Adrenal gland (tissue), 12 donors: Measurements from ENCODE around the gene SYNJ2. TPM values are rescaled to one million over a fixed set of nuclear protein-coding genes. Genes with fewer than 3 reads are reported as not detected.

Source experiments
- DNase-seq, 7 donors: peaks; one replicate each; pipeline ENCODE4 v3.0.0-alpha.2; 2019 to 2020
- H3K27ac ChIP-seq, 5 donors: fragments of 200-600 bp; sonication (generic) in 4 of 5; 1 replicate in 3 of 5; 2 replicates in 2 of 5; pipeline versions ENCODE4 v1.5.1 to v1.8.0; 2016 to 2020; ENCODE audit warnings: mild to moderate bottlenecking in 1 of 5
- H3K27me3 ChIP-seq: fragments of 200-600 bp; 2 replicates; pipeline ENCODE4 v1.8.0; 2021
- H3K36me3 ChIP-seq, 2 donors: fragments of 200-600 bp; replicated peaks in 1 of 2; 1 replicate in 1 of 2; 2 replicates in 1 of 2; pipeline versions ENCODE4 v1.5.1 to v1.8.0; 2018 to 2022
- H3K4me1 ChIP-seq, 2 donors: fragments of 200-600 bp; replicated peaks in 1 of 2; 1 replicate in 1 of 2; 2 replicates in 1 of 2; pipeline versions ENCODE4 v1.5.1 to v1.8.0; 2018 to 2021
- H3K4me3 ChIP-seq, 4 donors: fragments of 200-600 bp; sonication (generic) in 3 of 4; one replicate each; pipeline ENCODE4 v1.5.1; 2016 to 2018
- H3K9me3 ChIP-seq, 3 donors: fragments of 200-600 bp; sonication (generic) in 1 of 3; replicated peaks in 1 of 3; 1 replicate in 2 of 3; 2 replicates in 1 of 3; pipeline versions ENCODE4 v1.5.1 to v1.8.0; 2016 to 2021
- POLR2A ChIP-seq, 2 donors: fragments of 450-650 bp; IDR thresholded peaks; one replicate each; pipeline ENCODE4 v1.6.1; 2017; ENCODE audit warnings: antibody characterized with exemption in 2 of 2, mild to moderate bottlenecking in 2 of 2, moderate library complexity in 1 of 2
- WGBS, 4 donors: extraction: QIAGEN DNeasy Blood & Tissue Kit in 2 of 4; methylation state at CpG; one replicate each; pipeline versions ENCODE4 v1.1.5 to v1.1.7; 2013 to 2017; 5-methylcytosine and 5-hydroxymethylcytosine counted together
- intact Hi-C, 2 donors: fragments of 100-400 bp; cut with DNase I; formaldehyde crosslinking; loops; one replicate each; pipeline versions ENCODE4 v1.14.1 to v1.15.0; 2022 to 2023
- polyA plus RNA-seq, 3 donors: library from polyadenylated mRNA; stranded (reverse); fragments of 200-250 nt in 2 of 3; fragments of 350-450 nt in 1 of 3; fragmentation: Illumina TruSeq in 1 of 3; extraction: RNeasy Lipid Tissue Mini Kit (QIAGEN cat#74804) in 1 of 3; gene quantifications; one replicate each; pipeline ENCODE4 v1.2.3, GENCODE V29; 2013 to 2014
- total RNA-seq, 9 donors: library from RNA; depleted of rRNA in 4 of 9; stranded (reverse); fragments of >200 nt in 4 of 9; fragments of 120-200 nt in 1 of 9; fragmentation: NEBNext Ultra II Directional in 1 of 9; extraction: Animal tissue kit (Norgen Biotek cat#: 25700) in 1 of 9; gene quantifications; one replicate each; pipeline versions ENCODE4 v1.1.0 to v1.2.4, GENCODE V29; 2013 to 2023
- TF ChIP-seq, protein P1 (sequence below), 6 experiments: fragments of 450-650 bp in 4 of 6; fragments of 200-600 bp in 2 of 6; sonication (generic) in 1 of 6; IDR thresholded peaks; 1 replicate in 5 of 6; 2 replicates in 1 of 6; pipeline versions ENCODE4 v1.5.1 to v1.8.0; 2016 to 2021; ENCODE audit warnings: antibody characterized with exemption in 6 of 6, mild to moderate bottlenecking in 2 of 6, moderate library complexity in 1 of 6
- donor health status: healthy with polysubstance abuse.
- donor health status: Bipolar disorder and iron deficiency.
- donor health status: DM: yes; HTN: yes; CAD: no.
- donor health status: DM: no; HTN: no; CAD: no.
- donor health status: DM: no; HTN: no; CAD: no.
- donor health status: DM: yes; HTN: yes; CAD: no.

SYNJ2 gene
- total and polyA plus RNA-seq, 12 donors, result 1.6 to 20.5 (median 12.8) TPM

DNA sequence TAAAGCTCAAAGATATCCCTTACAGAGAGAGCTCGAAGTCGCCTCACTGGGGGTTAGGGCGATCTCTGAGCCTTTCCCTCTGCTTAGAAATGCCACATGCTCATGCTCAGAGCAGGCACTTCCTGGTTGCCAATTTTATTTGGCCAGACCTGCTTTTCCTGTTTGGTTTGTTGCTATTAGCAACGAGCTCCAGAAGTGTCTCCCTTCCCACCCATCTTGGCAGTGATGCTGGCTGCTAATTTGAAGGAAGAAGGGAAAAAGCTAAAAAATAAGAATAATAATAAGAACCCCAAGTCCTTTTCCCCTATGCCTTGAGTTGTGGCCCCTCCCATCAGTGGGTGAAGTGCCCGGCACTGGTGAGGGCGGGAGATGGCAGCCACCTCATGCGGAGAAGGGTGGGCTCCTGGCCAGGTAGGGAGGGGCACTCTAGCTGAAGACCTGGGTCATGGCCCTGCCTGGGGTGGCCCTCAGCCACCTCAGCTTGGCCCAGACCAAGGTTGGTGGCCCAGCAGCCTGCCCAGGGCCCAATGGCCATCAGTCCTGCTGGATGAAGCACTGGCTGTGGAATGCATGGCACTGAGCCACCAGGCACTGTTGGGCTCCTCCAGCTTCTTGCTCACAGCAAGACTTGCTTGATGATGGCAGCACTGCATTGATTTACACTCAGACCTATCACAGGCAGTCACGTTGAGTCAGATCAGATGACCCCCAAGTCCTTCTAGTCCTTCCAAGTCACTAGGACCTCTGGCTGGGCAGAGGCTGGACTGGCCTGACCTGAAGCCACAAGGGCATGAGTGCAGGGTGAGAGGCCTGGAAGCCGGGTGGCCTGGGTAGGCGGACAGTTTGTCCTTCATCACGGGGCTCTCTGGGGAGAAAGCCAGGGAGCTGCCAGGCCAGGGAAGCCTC is 79.0 kb downstream of the SYNJ2 start:
- peaks cover 27 to 28% of the 10 kb centered on the region in 2 donors for H3K4me1 ChIP-seq
- no peaks in the 10 kb centered on the region for H3K27me3 ChIP-seq
- DNase-seq, result peak; percentile 93 to 99 (median 98)
- WGBS, 4 donors, result 16 to 38% (median 25%) methylated on average over 7 to 11 of the region's 11 CpGs
- TF ChIP-seq, protein P1, sequence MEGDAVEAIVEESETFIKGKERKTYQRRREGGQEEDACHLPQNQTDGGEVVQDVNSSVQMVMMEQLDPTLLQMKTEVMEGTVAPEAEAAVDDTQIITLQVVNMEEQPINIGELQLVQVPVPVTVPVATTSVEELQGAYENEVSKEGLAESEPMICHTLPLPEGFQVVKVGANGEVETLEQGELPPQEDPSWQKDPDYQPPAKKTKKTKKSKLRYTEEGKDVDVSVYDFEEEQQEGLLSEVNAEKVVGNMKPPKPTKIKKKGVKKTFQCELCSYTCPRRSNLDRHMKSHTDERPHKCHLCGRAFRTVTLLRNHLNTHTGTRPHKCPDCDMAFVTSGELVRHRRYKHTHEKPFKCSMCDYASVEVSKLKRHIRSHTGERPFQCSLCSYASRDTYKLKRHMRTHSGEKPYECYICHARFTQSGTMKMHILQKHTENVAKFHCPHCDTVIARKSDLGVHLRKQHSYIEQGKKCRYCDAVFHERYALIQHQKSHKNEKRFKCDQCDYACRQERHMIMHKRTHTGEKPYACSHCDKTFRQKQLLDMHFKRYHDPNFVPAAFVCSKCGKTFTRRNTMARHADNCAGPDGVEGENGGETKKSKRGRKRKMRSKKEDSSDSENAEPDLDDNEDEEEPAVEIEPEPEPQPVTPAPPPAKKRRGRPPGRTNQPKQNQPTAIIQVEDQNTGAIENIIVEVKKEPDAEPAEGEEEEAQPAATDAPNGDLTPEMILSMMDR (IDR thresholded peaks at IDR 0.05), result no peak
- peak in 1 of 2 donors; percentile 61 for TF ChIP-seq POLR2A (IDR thresholded peaks at IDR 0.05)
- peaks cover 0 to 8% of the 10 kb centered on the region in 2 donors for H3K36me3 ChIP-seq
- intact Hi-C loops, result no loop called here
- H3K4me3 ChIP-seq, result no peak overlapping the region
- H3K9me3 ChIP-seq, result no peaks in the 10 kb centered on the region
- H3K27ac ChIP-seq, result peak overlapping the region; percentile 61 to 88 (median 84)

DNA sequence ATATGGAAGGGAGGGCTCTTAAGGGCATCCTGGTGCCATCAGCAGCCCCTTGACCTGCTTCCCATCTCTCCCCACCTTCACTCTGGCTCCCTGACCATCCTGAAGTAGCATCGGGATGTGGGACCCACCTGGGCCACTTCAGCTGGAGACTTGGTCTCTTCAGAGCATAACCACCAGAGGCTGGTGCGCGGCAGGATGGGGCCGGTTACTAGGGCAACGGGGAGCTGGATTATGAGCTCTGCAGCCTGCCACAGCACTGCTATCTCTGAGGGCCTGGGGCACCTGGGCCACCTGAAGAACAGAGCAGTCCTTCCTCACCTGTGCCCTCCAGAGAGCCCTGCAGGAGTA is 79.7 kb downstream of the SYNJ2 start:
- peaks cover 27 to 28% of the 10 kb centered on the region in 2 donors for H3K4me1 ChIP-seq
- peaks cover 0 to 8% of the 10 kb centered on the region in 2 donors for H3K36me3 ChIP-seq
- peak in 1 of 7 donors; percentile 47 for DNase-seq
- no peaks in the 10 kb centered on the region for H3K9me3 ChIP-seq
- intact Hi-C loops, result no loop called here
- H3K27me3 ChIP-seq, result no peaks in the 10 kb centered on the region
- WGBS, 4 donors, result 77 to 83% methylated on average over 5 of the region's 5 CpGs; no CpG with 5 or more reads in 2 of the 4 donors
- H3K27ac ChIP-seq, result peak overlapping the region; percentile 34 to 88 (median 84)
- no peak overlapping the region for H3K4me3 ChIP-seq
- TF ChIP-seq, protein P1 (IDR thresholded peaks at IDR 0.05), result no peak
- TF ChIP-seq POLR2A (IDR thresholded peaks at IDR 0.05), result no peak

DNA sequence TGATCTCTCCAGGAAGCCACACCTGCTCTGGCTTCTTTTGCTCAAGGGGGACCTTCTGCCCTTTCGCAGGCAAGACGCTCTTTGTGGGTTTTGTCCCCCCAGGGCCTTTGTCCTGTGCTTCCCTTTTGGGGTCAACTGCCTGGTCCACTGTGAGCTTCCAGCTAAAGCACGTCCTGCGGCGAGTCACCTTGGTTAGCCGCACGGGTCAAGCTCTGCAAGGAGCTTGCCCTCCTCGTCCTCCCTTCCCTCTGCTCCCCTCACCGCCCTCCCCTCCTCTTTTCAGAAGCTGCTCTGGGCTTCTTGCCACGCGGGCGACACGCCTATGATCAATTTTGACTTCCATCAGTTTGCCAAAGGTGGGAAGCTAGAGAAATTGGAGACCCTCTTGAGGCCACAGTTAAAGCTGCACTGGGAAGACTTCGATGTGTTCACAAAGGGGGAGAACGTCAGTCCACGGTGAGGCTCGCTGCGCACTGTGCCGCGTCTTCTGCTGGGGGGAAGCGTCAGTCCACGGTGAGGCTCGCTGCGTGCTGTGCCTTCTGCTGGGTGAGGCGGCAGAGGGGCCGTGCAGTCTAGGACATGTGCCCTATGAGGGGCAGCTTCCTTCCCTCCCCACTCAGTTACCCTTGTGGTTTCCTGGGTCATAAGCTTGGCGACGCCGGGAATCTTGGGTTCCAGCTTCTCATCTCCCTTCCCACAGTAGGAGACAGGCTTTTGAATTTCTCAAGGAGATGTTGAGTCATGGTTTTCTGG is 80.2 kb downstream of the SYNJ2 start:
- WGBS, 4 donors, result 94 to 96% (median 95%) methylated on average over 21 to 29 of the region's 29 CpGs
- H3K9me3 ChIP-seq, result no peaks in the 10 kb centered on the region
- no peaks in the 10 kb centered on the region for H3K27me3 ChIP-seq
- H3K4me3 ChIP-seq, result no peak overlapping the region
- H3K36me3 ChIP-seq, result peaks cover 0 to 8% of the 10 kb centered on the region in 2 donors
- H3K27ac ChIP-seq, result peak overlapping the region in 2 of 5 donors; percentile 84 to 88
- DNase-seq, result no peak
- TF ChIP-seq, protein P1 (IDR thresholded peaks at IDR 0.05), result no peak
- no peak for TF ChIP-seq POLR2A (IDR thresholded peaks at IDR 0.05)
- intact Hi-C loops, result no loop called here
- H3K4me1 ChIP-seq, result peaks cover 27% of the 10 kb centered on the region in 2 donors

DNA sequence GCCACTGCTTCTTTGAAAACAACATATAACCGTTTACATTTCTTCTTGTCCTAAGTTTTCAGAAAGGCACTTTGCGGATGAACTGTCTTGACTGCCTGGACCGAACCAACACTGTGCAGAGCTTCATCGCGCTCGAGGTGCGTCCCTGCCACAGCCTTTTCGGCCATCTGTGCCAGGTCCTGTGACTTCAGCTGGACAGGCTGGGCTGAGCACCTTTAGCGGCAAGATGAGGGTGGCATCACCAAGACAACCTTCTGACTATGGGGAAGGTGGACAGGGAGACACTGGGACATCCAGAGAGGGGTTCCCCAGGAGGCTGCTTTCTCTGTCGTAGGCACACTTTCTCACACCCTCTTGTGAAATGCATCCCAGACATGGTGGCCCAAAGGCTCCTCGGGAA is 82.1 kb downstream of the SYNJ2 start:
- 94 to 98% (median 97%) methylated on average over 10 to 11 of the region's 11 CpGs for WGBS, 4 donors
- Histone ChIP-seq H3K9me3 (no peaks in the 10 kb centered on the region), H3K36me3 (peaks cover 0 to 8% of the 10 kb centered on the region in 2 donors), H3K27me3 (no peaks in the 10 kb centered on the region), H3K4me3 (no peak overlapping the region), H3K27ac (no peak overlapping the region), H3K4me1 (peaks cover 17 to 20% of the 10 kb centered on the region in 2 donors)
- TF ChIP-seq, protein P1 (IDR thresholded peaks at IDR 0.05), result no peak
- TF ChIP-seq POLR2A (IDR thresholded peaks at IDR 0.05), result no peak
- intact Hi-C loops, result no loop called here
- DNase-seq, result no peak
